DMS153 treated with DMSO at 0.1 percent for 48 hours (cell line): ENCODE results near the gene ZDHHC22.

Experiments used
- DNase-seq: peaks from one replicate; lab custom pipeline; 2025; ENCODE audit not compliant: unreplicated experiment; lab: John Stamatoyannopoulos, UW

ZDHHC22 gene

DNA sequence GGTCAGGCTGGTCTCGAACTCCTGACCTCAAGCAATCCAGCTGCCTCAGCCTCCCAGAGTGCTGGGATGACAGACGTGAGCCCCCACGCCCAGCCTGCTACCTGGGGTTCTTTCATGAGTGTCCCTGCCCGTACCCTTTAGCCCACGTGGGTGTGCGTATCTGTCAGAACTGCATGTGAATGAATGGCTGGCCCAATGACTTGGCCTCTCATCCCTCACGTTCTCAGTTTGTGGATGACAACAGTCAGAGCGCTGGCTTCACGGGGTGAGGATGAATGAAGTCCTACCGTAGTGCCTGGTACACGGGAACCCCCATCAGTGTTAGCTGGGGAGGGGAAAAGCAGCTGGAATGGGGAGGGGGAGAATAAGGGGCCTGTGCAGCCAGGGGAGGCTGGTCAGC lies 16.1 kb upstream of the ZDHHC22 start:
- DNase-seq, result no peak

DNA sequence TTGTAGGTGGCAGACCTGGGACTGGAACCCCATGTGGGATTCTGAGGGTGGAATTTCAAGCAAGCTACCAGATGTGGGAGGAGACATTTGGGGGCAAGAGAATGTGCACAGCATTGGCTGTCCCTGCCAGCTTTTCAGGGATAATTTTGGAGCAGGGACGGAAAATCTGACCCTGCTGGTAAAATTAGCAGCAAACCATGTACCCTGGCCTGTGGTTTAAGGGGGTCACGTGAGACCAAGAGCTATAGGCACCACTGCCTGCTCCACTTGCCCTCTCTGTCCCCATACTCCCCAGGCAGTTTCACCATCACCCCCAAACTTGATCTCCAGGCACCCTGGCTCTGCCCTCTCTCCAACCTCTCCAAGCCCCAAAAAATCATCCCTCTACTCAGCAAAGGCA lies 13.5 kb upstream of the ZDHHC22 start:
- DNase-seq, result no peak

- DNase-seq, result peak; percentile 21
Observed at GRCh38 chr14:77154421-77154820, 12.8 kb upstream of the ZDHHC22 start.

DNA sequence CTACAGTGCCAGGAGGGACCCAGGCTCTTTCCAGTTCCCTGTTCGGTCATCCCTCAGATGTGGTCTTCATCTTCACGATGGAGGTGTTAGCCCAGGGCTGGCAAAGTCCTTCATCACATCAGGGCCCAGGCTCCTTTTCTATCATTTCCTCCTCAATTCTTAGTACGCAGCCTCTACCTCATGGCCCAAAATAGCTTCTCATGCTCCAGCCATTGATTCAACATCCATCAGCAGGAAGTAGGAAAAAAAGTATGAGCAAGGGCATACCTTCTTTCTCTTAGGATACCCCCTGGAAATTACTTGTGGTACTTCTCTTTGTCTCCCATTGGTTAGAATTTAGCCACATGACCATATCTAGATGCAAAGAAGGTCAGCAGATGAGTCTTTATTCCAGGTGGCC lies 12.2 kb upstream of the ZDHHC22 start:
- no peak for DNase-seq

GRCh38 chr14:77151918-77152588 lies 10.5 kb upstream of the ZDHHC22 start:
- DNase-seq, result peak; percentile 77

DNA sequence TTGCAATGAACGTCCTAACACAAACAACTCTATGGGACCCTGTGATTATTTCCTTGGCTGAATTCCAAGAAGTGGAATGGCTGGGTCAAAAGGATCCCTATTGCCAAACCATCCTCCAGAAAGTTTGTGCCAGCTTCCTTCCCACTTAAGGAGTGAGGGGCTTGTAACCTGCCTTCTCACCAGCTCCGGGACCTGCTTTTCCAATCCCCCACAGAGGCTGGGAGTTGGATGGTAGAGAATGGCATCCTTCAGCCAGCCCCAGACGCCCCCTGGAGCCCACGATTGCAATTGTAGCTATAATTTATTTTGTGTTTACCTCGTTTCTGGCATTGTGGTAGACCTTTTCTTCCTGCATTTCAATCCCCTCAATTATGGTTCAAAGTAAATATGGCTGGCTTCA lies 9.7 kb upstream of the ZDHHC22 start:
- peak; percentile 20 for DNase-seq

GRCh38 chr14:77148510-77149231 lies 7.1 kb upstream of the ZDHHC22 start:
- no peak for DNase-seq

DNA sequence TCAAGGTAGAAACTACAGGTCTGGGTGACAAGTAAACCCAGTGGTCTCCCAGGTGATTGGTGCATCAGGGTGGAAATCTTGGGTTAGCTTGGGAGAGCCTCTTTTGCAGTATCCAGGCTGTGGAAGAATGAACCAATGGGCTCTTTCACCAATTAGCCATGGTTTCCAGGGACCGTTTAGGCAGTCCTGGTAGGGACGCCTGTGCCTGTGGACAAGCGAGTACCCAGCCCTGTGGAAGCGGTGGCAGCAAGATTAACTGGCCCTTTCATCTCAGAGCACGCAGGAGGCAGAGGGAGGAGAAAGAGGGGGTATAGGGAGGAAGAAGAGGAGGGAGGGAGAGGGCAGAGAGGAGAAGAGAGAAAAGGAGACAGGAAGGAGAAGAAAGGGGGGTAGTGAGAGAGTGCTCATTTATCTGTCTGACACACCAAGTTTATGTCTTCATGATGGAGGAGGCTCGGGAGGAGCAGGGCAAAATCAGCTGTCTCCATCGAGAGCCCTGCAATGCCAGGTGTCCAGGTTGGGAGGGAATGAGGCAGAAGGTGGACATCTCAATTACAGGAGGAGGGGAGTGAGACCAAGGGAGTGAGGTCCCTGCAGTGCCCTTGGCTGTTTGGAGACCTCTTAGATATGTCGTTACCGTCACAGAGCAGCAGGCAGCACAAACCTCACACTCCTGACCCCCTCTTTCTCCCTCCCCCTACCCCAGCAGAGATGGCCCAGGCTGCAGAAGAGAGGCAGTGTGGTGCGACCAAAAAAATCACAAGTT lies 4.6 kb upstream of the ZDHHC22 start:
- no peak for DNase-seq

GRCh38 chr14:77144412-77145115 lies 3.0 kb upstream of the ZDHHC22 start:
- DNase-seq, result no peak

- no peak for DNase-seq
Observed at GRCh38 chr14:77143071-77143470, 1.5 kb upstream of the ZDHHC22 start.

GRCh38 chr14:77142005-77142800 lies 612 bp upstream of the ZDHHC22 start:
- DNase-seq, result no peak

GRCh38 chr14:77140359-77141213 lies 1.0 kb downstream of the ZDHHC22 start:
- DNase-seq, result no peak

DNA sequence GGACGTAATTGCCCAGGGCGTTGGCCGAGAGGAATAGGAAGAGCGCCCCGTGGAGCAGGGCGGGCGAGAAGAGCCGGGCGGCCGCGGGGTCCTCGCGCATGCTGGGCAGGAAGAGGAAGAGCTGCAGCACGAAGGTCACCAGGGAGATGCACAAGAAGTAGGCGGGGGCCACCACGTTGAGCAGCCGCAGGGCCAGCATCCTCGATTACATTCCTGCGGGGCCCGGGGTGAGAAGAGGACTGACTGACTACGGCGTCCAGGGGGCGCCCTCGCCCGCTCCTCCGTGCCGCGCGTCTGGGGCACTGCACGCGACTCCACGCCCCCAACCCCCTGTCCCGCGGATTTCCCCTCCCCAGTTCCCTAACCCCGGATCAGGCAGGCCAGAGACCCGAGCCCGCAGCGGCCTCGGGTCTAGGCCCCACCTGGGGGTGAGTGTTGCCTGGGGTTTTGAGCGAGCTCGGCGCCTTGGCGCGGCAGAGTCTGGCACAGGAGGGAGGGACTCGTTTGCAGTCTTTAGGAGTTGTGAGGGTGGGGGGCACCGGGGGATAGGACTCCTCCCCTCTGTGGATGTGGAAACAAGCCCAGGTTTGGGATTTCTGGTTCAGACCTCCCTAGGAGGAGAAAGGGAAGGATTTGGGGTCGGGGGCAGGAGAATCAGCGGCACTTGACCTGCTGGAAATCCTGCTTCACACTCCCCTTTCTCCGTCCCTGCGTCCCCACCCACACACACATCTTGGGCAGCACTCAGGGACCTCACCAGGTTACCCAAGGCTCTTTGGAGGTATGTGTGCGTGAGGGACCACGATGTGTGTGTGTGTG lies 1.8 kb downstream of the ZDHHC22 start:
- peak; percentile 28 for DNase-seq

GRCh38 chr14:77139022-77139421 lies 2.6 kb downstream of the ZDHHC22 start:
- no peak for DNase-seq

- DNase-seq, result no peak
Observed at GRCh38 chr14:77133720-77134338, 7.8 kb downstream of the ZDHHC22 start.

DNA sequence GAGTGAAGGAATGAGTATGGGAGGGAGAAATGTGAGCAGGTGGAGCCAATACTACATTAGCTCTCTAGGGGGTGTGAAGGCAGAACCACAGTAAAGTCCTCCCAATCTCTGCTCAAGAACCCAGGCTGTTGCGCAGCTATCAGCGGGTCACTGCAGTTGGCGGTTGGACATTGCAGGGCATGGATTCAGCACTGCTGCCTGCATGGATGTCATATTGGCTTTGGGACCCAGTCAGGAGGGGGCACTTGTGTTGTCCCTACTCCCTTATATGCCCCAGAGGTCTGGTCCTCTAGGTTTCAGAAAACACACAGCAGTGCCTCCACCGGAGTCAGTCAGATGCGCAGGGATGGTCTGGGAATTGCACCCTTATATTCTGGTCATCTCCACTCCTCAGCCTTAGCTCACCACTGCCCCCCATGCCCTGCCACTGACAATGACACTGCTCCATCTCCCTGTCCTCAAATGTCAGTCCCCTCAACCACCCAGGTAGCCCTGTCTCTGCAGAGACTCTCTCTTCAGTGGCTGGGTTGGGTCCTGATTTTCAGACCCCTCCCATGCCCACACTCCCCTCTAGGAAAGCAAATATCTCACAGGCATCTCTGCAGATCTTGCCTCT lies 9.6 kb downstream of the ZDHHC22 start:
- DNase-seq, result no peak

- DNase-seq, result no peak
Observed at GRCh38 chr14:77131206-77131605, 10.4 kb downstream of the ZDHHC22 start.

- DNase-seq, result no peak
Observed at GRCh38 chr14:77130386-77130785, 11.2 kb downstream of the ZDHHC22 start.
